Mucosa of gallbladder (tissue), 1 donor: ENCODE results near the gene TTLL11. TPM values are rescaled to one million over a fixed set of nuclear protein-coding genes. Genes with fewer than 3 reads are reported as not detected.
"Not testable (repeated sequence)": the region's sequence is repeated elsewhere in the genome, so short reads cannot be mapped to it uniquely, and the experiment has no call there.

Experiments used
- DNase-seq: peaks from one replicate; pipeline ENCODE4 v3.0.0-alpha.2; 2020; ENCODE audit warnings: low spot score
- total RNA-seq: library from RNA; stranded (reverse); gene quantifications from one replicate; pipeline ENCODE4 v1.2.1, GENCODE V29; 2021
- donor health status: DM: no; HTN: no; CAD: no.

TTLL11 gene
- total RNA-seq, 1 donor from 2014 or later = 10.9 TPM

GRCh38 chr9:122080986-122081385, 12.1 kb downstream of the TTLL11 start:
- DNase-seq = no peak

GRCh38 chr9:122078557-122078956, 14.6 kb downstream of the TTLL11 start:
- no peak for DNase-seq

GRCh38 chr9:122076773-122077172, 16.3 kb downstream of the TTLL11 start:
- no peak for DNase-seq

GRCh38 chr9:122076117-122076516, 17.0 kb downstream of the TTLL11 start:
- DNase-seq = no peak

GRCh38 chr9:122075135-122076030, 17.7 kb downstream of the TTLL11 start:
- no peak for DNase-seq

GRCh38 chr9:122071715-122072114, 21.4 kb downstream of the TTLL11 start:
- no peak for DNase-seq

- no peak for DNase-seq
Measured at GRCh38 chr9:122070728-122071515, 22.2 kb downstream of the TTLL11 start.

- DNase-seq = not testable (repeated sequence)
Measured at GRCh38 chr9:122066680-122067079, 26.4 kb downstream of the TTLL11 start.

- no peak for DNase-seq
Measured at GRCh38 chr9:122065923-122066629, 27.0 kb downstream of the TTLL11 start.

GRCh38 chr9:122060481-122060880, 32.6 kb downstream of the TTLL11 start:
- no peak for DNase-seq

GRCh38 chr9:122059955-122060324, 33.2 kb downstream of the TTLL11 start:
- no peak for DNase-seq

GRCh38 chr9:122059214-122059954, 33.7 kb downstream of the TTLL11 start:
- DNase-seq = no peak

GRCh38 chr9:122058709-122059108, 34.4 kb downstream of the TTLL11 start:
- DNase-seq = no peak

- no peak for DNase-seq
Measured at GRCh38 chr9:122058051-122058450, 35.1 kb downstream of the TTLL11 start.

- DNase-seq = no peak
Measured at GRCh38 chr9:122057211-122057610, 35.9 kb downstream of the TTLL11 start.

GRCh38 chr9:122056484-122056883, 36.6 kb downstream of the TTLL11 start:
- no peak for DNase-seq

GRCh38 chr9:122055701-122056100, 37.4 kb downstream of the TTLL11 start:
- DNase-seq = no peak

GRCh38 chr9:122053567-122054350, 39.3 kb downstream of the TTLL11 start:
- DNase-seq = no peak

- no peak for DNase-seq
Measured at GRCh38 chr9:122053064-122053463, 40.0 kb downstream of the TTLL11 start.
